HUES48 (cell line): ENCODE measurements around the gene DACT3.

Source experiments
- H3K27ac ChIP-seq: one replicate; pipeline ENCODE4 v1.7.0; 2013; ENCODE audit warnings: low read depth, low read length, inconsistent platforms
- H3K27me3 ChIP-seq: 2 replicates; pipeline ENCODE4 v1.6.1; 2013; ENCODE audit warnings: mild to moderate bottlenecking, low read length; ENCODE audit not compliant: control insufficient read depth, insufficient read depth
- H3K36me3 ChIP-seq: 2 replicates; pipeline ENCODE4 v1.6.1; 2013; ENCODE audit warnings: low read length; ENCODE audit not compliant: control insufficient read depth, insufficient read depth
- H3K4me1 ChIP-seq: 2 replicates; pipeline ENCODE4 v1.6.1; 2013; ENCODE audit warnings: mild to moderate bottlenecking, low read length; ENCODE audit not compliant: control insufficient read depth, insufficient read depth
- H3K4me3 ChIP-seq: 2 replicates; pipeline ENCODE4 v1.5.1; 2013; ENCODE audit warnings: mild to moderate bottlenecking, low read depth, low read length
- H3K9ac ChIP-seq: 2 replicates; pipeline ENCODE4 v1.6.1; 2013; ENCODE audit warnings: mild to moderate bottlenecking, low read depth, low read length, moderate library complexity
- H3K9me3 ChIP-seq: 2 replicates; pipeline ENCODE4 v1.6.1; 2013; ENCODE audit warnings: low read length; ENCODE audit not compliant: control insufficient read depth, insufficient read depth

DACT3 gene

DNA sequence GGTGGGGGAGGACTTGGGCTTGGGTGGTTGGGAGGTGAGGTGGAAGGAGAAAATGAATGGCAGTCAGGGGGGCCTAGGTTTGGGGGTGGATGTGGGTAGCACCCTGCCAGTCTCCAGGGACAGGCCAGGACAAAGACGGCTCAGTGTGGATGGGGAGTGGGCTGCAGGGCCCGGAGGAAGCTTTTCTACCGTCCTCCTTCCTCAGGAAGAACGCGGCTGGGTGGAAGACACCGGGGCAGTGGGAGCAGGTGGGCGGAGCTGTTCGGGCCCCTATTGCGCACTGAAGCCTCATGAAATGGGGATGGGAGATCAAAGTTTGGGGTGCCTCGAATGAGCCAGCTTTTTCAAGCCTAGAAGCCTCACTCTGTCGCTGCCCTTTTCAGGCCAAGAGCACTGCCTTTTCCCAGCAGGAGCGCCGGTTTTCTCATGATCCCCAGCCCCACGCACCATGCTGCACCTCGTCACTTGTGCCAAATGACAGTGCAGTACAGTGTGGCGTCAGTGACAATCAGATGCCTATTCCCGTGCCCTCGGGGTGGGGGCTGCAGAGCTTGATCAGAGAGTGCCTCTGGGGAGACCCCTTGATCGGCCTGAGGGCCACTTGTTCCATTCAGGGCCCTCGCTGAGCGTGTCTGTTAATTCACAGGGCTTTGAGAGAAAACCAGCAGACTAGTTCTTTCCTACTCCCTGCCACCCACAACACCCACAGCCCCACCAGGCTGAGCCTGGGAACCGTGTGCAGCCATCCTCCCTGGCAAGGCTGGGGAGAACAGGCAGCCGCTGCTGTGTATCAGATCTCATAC, 58.4 kb downstream of the DACT3 start:
- no peaks in the 10 kb centered on the region for H3K27me3 ChIP-seq
- no peaks in the 10 kb centered on the region for H3K9me3 ChIP-seq
- peak overlapping the region; percentile 79 for H3K4me3 ChIP-seq
- H3K9ac ChIP-seq, result no peak overlapping the region
- peaks cover 10% of the 10 kb centered on the region for H3K4me1 ChIP-seq
- peaks cover 27% of the 10 kb centered on the region for H3K36me3 ChIP-seq
- H3K27ac ChIP-seq, result peak overlapping the region; percentile 63

DNA sequence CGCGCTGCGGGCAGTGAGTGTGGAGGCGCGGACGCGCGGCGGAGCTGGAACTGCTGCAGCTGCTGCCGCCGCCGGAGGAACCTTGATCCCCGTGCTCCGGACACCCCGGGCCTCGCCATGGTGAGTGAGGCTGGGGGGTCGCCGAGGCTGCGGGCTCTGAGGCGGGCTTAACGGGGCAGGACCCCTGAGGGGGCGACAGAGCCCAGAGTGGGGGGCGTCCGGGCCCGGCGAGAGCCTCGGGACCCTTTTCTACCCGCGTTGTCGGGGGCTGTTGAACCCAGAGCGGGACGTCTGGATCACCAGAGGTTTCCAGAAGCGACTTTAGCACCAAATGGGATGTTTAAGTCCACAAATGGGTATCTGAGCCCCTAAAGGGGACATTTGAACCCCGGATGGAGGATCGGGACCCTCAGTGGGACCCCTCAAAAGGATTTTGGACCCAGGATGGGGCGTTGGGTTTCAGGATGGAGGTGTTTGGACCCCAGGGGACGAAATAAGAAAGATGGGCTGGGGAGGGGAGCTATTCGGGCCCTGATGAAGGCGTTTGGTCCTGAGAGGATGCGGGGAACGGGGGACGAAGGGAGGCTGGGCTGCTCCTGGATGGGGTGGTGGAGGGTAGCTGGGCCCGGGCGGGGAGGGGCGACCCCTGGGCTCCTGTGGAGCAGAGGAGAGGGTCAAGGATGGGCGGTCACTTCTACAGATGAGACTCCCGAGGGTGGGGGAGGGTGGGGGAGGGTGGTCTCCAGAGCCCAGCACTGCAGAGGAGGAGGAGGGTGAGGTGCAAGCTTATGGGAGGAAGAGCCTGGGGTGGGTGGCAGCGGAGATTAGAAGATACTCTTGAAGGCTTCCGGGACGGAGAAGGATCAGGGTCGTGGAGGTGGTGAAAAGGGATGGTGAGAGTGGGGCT, 59.4 kb downstream of the DACT3 start, which contains the start of gene CALM3:
CALM3 (plus strand) TSS at position 13 of the 907 bp plus-strand sequence; CDS start at position 118, 105 bp downstream.
- peaks cover 16% of the 10 kb centered on the region for H3K36me3 ChIP-seq
- peak within 1 kb of the TSS; percentile 100 for H3K9ac ChIP-seq
- no peaks in the 10 kb centered on the region for H3K9me3 ChIP-seq
- no peaks in the 10 kb centered on the region for H3K27me3 ChIP-seq
- peak within 1 kb of the TSS; percentile 79 for H3K4me3 ChIP-seq
- H3K4me1 ChIP-seq, result peaks cover 10% of the 10 kb centered on the region
- H3K27ac ChIP-seq, result peak within 1 kb of the TSS; percentile 98

DNA sequence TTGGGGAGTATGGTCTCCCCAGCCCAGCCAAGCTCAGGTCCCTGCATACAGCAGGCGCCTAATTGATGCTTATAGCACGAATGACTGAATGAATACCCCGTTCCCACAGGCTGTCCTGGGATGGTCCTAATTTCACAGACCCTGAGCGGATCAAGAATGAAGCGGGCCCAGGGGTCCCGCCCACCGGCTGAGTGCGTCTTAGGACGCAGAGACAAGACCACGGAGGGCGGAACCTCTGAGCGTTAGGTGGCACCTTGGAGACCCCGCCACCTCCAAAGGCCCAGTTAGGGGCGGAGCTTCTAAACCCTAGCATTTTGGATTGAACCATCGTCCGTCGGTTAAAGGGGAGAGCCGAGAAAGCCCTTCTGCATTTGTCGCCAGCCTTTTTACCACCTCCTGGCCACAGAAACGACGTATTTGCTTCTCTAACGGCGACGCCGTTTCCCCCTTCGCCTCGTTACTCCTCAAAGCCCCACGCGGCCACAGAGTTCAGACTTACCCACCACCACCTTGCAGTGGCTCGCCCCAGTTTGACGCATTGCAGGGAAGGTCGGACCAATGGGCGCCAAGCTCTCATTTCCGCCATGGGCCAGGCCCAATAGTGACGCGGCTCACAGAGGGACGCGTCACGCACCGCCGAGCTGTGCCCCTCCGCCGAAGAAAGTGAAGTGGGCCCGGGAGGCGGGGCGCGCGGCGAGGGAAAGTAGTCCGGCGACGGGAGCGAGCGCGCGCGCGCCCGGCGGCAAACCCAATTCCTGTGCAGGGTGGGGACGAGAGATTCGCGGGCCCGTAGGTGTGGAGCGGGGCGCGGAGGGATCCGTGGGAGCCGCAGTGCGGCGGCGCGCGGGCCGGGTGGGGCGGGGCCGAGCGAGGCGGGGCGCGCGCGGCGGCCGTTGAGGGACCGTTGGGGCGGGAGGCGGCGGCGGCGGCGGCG, 60.3 kb downstream of the DACT3 start:
- H3K27me3 ChIP-seq, result no peaks in the 10 kb centered on the region
- H3K4me1 ChIP-seq, result peaks cover 10% of the 10 kb centered on the region
- peak overlapping the region; percentile 98 for H3K27ac ChIP-seq
- H3K36me3 ChIP-seq, result peaks cover 7% of the 10 kb centered on the region
- peak overlapping the region; percentile 100 for H3K9ac ChIP-seq
- H3K4me3 ChIP-seq, result peak overlapping the region; percentile 79
- no peaks in the 10 kb centered on the region for H3K9me3 ChIP-seq

DNA sequence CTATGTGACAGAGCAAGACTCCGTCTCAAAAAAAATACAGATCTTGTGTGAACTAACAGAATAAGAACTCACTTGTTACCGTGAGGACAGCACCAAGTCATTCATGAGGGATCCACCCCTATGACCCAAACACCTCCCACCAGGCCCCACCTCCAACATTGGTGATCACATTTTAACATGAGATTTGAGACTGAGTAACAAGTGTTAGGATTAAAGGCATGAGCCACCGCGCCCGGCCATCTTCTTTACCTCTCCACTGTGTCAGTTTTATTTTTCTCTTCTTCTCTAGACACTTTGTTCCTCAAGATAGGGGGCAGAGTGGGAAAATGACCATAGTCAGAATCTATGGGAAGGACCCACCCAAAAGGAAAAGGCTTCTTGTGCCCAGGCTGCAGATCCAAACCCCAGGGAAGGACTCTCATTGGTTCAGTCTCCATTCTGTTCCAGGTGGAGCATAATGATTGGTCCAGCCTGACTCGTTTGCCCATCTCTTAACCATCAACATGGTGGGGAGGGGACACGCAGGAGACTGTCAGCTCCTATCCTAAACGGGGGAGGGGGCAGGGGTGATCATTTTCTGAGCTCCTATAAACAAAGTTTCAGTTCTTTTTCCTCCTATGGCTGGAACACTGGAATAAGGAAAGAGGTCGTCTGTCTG, 61.1 kb downstream of the DACT3 start:
- Histone ChIP-seq H3K9ac (no peak overlapping the region), H3K36me3 (no peaks in the 10 kb centered on the region), H3K4me1 (peaks cover 10% of the 10 kb centered on the region), H3K4me3 (peak overlapping the region; percentile 79), H3K9me3 (no peaks in the 10 kb centered on the region), H3K27ac (peak overlapping the region; percentile 98), H3K27me3 (no peaks in the 10 kb centered on the region)

DNA sequence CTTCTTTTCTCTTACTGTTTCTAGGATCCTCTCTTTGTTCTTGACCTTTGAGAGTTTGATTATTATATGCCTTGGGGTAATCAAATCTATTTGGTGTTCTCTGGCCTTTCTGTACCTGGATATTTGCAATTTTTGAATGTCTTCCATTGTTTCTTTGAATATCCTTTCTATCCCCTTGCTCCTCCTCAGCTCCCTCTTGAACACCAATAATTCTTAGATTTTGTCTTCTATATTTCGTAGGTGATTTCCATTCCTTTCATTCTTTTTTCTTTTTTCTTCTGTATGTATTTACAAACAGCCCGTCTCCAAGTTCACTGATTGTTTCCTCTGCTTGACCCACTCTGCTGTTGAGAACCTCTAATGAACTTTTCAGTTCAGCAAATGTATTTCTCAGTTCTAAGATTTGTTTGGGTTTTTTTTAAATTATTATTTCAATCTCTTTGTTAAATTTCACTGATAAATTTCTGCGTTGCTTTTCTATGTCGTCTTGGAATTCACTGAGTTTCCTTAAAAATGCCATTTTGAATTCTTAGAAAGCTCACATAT, 62.5 kb downstream of the DACT3 start:
- no peak overlapping the region for H3K4me3 ChIP-seq
- H3K9ac ChIP-seq, result no peak overlapping the region
- H3K9me3 ChIP-seq, result no peaks in the 10 kb centered on the region
- H3K36me3 ChIP-seq, result no peaks in the 10 kb centered on the region
- peaks cover 6% of the 10 kb centered on the region for H3K4me1 ChIP-seq
- H3K27ac ChIP-seq, result no peak overlapping the region
- no peaks in the 10 kb centered on the region for H3K27me3 ChIP-seq
